Measurements from ENCODE around the gene MASTL.

MASTL gene

DNA sequence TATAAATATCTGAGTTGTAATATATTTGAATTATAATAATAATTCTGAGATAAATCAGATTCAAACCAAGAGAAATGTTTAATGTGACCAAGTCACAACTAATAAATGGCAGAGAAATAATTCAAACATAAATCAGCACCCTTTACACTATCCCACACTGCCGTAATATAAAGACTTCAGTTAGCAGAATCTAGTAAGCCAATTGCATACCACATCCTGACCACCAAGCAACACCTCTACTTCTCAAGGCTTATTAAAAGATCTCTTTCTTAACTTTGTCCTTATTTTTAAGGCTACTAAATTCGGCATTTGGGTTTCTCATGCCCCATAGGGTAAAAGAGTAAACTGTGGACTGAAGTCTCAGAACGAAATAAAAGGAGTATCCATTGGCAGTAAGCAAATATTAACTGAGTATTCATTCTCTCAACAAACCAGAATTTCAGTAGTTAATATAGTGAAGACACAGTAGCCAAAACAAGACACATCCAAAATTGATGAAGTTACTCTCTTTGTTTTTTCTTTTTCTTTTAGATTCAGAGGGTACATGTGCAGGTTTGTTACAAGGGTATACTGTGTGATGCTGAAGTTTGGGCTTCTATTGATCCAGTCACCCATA lies 70.6 kb downstream of the MASTL start:
- DNase-seq = no peak

DNA sequence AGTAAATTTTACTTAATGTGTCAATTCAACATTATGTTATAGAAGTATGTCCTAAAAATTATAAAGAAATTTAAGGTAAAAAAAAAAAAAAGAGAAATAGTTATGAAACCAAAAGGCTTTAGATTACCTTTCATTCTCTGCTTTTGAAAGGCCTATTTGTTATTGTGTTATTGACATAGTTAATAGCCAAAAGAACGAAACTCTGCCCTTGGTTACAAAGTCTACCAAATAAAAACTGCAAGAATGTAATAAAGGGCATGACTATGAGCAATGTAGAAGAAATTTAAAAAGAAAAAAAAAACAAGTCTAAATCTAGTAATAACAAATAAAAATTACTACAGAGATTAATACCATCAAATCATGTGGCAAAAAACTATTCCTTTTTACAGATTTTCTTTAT lies 74.9 kb downstream of the MASTL start:
- no peak for DNase-seq

DNA sequence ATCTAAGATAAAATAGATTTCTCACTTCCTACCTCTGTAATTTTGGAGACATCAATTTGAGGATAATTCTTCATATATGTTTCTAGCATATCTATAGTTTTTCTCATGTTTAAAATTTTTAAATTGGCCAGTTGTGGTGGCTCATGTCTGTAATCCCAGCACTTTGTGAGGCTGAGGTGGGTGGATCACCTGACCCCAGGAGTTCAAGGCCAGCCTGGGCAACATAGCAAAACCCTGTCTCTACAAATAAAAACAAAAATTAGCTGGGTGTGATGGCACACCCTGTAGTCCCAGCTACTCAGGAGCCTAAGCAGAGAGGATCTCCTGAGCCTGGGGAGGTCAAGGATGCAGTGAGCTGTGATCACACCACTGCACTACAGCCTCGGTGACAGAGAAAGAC lies 80.6 kb downstream of the MASTL start:
- no peak for DNase-seq
